NCI-H2107 (cell line): ENCODE data around the gene USP10.
A peak's percentile ranks its signal among the peaks of the same experiment; 100 is the strongest.

Experiments
- DNase-seq: peaks from one replicate; lab custom pipeline; 2025; lab: John Stamatoyannopoulos, UW

Gene USP10

DNA sequence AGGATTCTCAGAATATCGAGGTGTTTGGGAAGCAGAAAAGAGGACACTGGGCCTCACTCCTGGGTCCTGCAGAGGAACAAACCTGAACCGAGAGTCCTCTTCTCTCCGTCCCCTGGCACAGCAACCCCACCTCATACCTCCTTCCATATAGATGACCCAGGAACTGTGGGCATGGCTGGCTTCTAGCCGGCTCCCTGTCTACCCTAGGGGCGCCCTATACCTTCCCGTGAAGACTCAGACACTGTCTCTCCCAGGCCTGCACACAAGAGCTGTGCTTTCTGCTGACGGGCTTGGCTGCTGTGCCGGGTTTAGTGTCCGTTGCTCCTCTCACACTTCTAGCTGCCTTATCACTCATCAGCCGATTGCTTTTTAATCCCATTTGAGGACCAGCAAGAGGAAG, 73.5 kb downstream of the USP10 start:
- no peak for DNase-seq

DNA sequence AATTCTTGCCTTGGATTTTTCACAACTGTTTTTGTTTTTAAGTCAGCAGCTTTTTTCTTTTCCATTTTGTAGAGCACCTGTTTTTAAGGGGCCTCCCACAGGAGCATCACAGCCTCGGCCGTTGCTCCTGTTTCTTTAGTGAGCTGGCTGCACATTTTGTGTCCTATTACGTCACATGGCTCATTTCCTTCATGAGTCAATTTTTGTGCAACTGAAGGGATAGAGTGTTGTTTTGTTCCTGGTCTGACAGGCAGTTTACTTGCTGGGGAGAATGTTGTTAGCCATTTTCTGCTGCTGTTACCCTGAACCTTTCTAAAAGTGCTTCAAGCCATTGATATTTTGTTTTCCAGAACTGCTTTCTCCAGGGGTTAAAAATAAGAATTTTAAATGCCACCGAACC, 75.0 kb downstream of the USP10 start:
- no peak for DNase-seq

DNA sequence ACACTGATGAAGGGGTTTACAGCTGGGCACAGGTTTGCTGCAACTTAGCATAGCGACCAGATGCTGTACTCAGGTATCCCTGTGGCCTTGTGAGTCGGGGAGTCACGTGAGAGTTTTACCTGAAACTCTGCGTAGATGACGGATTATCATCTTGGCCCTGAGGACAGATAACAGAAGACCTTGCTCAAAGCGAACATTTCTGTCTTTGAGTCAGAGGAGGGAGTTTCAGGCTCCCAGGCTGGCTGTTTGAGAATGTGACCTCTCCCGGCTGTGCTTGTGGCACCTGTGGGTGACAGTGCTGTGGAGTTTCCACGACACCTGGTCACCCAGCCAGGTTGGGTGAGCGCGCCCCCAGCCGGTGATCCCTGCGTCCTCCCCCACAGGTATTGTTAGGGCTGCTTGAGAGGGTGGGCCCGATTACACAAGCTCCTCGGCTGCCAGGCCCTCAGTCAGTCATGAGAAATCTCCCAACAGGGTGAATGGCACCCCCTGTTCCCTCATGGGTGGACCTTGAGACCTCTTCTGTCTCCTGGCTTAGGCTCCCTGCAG, 75.5 kb downstream of the USP10 start:
- no peak for DNase-seq

DNA sequence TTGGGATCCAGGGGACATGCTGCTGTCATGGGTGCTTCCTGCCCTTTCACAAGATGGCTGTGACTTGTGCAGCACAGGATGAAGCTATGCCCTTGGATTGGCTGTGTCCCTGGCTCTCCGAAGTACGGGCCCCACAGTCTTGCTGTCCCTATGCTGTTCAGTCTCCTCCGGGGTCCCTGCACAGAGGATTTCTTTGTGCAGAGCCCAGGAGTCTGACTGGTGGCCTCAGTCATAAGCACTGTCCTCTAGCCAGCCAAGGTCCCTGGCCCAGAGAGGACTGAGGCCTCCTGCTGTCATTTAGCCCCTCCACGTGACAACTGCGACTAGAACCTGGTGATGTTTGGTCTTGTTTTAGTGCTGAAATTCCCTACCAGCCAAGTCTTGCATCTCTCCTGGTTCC, 77.6 kb downstream of the USP10 start:
- DNase-seq: no peak

DNA sequence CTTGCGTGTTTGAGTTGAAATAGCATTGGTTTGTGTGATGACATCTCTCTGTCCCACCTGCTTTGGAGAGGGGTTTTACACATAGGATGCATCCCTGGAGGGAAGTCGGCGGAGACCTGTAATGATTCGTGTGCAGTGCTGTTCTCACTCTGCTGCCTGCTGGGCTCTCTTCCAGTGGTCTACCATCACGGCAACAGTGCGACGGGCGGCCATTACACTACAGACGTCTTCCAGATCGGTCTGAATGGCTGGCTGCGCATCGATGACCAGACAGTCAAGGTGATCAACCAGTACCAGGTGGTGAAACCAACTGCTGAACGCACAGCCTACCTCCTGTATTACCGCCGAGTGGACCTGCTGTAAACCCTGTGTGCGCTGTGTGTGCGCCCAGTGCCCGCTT, 78.9 kb downstream of the USP10 start:
- no peak for DNase-seq

DNA sequence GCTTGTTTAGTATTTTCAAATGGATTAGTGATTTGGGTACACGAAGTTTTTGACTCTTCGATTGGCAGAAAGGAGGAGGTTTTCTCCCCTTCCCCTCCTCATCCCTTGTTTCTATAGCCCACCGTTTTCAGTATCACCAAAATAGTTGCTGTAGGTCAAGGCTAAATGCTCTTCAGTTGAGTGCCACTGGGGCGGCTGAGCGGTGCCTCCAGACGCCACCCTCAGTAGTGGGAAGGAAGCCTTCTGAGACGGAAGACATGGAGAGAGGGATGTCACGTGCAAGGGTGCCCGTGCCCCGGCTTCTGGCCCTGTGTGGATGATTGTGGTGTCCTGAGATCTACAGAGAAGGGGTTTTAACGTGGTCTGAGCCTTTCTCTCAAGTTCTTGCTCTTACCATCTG, 80.3 kb downstream of the USP10 start:
- DNase-seq: no peak

DNA sequence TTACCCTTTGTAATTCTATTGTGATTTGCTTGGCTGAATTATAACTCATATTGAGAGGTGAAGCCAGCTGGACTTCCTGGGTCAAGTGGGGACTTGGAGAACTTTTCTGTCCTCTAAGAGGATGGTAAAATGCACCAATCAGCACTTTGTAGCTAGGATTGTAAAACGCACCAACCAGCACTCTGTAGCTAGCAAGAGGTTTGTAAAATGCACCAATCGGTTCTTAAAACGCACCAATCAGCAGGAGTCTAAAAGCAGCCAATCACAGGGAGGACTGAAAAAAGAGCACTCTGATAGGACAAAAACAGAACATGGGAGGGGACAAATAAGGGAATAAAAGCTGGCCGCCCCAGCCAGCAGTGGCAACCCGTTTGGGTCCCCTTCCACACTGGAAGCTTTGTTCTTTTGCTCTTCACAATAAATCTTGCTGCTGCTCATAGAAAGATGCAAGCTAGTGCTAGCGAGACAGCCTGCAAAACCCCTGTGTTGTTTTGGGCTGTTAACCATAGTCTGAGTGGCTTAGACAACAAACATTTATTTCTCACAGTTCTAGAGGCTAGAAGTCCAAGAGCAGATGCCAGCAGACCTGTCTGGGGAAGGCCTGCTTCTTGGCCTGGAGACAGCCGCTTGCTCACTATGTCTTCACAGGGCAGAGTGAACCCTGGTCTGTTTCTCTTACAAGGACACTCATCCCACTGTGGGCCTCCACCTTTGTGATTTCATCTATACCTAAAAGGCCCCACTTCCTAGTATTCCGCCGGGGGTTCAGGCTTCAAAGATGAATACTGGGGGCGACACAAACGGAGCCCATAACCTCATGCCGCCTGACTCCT, 81.0 kb downstream of the USP10 start:
- DNase-seq: no peak

DNA sequence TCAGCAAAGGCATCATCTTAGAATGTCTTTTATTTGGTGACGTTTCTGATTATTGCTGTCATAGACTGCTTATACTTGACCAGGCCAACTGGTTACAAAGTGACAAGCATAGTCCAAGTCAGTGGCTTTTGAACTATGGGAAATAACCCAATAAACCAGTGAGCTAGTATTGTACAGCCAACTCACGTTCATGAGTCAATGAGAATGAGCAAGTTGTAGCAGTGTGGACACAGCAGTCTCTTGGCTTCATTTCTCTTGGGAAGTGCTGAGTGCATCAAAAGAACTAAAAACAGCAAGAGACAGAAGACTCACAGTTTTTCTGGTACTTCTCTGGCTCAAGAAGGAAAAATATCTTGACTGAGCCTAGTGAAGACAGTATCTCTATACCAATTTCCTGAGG, 83.0 kb downstream of the USP10 start:
- DNase-seq: no peak

DNA sequence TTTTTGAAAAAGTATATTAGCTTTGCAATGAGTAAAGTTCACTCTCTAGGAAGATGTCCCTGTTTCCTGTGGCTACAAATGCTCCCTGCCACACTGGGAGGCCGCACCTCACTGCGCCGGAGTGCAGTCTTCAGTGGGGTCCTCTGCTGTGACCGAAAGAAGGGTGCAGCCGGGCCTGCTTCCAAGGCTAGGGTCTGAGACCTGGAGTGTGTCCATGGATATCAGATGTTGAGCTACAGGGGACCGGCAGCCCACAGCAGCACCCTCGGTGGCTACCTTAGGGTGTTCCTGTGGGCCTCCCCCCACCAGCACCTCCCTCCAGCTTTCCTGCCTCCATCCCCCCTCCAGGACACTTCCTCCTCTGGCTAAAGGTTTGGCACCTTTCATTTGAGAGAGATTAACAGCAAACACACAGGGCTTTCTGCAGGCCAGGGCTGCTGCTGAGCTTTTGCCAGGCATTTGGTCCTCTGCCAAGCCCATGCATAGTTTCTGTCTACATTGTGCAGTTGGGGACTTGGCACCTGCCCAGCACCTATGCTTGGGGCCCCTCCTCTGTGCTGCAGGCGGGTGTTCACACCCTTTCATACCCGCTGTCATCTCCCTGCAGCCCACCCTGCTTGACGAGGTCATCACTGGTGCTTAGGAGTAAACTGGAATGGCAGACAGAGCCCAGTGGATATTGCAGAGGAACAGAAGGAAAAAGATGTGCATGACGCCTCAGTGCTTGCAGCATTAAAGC, 86.2 kb downstream of the USP10 start:
- peak; percentile 27 for DNase-seq

DNA sequence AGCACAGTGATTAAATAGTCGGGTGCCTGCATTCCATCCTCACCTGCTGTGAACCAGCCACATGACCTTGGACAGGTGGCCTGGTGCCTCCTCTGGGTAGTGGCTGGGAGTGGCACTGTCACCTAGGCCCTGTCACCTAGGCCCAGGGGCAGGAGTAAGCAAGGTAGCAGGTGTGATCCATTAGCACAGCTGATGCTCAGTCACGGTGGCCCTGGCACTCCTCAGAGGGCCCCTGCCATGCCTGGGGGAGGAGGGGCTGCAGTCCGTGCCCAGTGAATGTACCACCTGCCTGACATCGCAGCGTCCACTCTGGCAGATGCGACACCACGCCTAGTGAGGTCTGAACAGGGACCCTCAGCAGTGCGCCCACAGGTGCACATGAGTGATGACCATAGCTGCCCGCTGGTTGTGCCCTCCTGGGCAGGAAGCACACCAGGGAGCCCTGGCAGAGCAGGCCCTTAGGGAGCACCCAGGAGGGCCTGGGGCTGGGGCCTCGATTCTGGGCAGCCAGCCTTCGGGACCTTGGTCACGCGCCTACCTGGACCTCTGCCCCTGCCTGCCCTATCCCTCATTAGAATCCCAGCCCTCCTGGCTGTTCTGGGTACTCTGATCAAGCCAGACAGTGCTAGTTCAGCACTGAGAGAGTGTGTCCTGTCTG, 86.9 kb downstream of the USP10 start:
- no peak for DNase-seq

DNA sequence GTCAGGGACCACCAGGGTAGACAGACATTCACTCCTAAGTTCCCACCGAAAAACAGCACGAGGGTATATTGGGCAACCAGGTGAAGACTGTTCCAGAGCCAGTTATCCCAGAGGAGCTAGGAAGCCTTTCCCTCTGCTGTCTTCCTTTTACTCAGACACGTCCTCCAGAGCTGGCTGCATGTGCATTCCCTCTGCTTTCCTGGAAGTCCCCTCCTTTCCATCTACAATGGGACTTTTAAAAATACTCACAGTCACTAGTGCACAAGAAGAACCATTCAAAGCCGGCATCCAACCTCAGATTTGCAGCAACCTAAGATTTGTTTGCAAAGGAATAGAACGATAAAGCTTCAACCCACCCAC, 87.4 kb downstream of the USP10 start:
- DNase-seq: no peak

DNA sequence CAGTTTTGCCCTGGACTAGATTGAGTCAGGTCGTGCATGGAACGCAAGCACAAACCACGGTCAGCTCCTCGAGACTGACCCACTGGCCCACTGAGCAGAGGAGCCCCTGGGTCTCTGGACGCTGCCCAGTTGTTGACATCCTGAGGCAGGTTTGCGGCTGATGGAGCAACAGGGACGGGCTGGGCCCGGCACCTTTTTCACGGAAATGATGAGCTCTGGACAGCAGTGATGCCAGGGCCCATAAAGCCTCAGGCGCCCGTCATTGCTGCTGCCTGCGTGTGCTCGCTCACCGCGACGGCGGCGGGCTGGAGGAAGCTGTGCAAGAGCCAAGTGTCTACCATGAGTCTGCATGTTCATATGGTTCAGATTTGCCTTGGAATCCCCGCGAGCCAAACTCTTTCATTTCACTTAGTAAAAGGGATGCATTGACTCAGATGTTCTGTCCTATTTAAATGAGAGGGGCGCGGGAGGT, 89.2 kb downstream of the USP10 start:
- no peak for DNase-seq

DNA sequence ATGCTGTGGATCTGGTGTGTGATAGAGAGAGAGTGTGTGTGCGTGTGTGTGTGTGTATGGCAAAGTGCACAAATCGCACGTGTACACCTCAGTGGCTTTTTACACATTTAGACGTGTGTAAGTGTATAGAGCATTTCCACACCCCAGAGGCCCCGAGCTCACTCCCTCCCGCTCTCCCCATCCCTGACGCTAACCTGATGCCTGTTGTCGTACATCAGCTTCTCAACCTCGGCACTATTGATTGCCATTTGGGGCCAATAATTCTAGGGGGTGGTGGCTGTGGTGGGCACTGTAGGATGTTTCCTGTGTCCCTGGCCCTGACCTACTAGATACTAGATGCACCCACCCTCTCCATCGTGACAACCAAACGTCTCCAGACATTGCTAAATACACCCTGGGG, 89.6 kb downstream of the USP10 start:
- DNase-seq: no peak

DNA sequence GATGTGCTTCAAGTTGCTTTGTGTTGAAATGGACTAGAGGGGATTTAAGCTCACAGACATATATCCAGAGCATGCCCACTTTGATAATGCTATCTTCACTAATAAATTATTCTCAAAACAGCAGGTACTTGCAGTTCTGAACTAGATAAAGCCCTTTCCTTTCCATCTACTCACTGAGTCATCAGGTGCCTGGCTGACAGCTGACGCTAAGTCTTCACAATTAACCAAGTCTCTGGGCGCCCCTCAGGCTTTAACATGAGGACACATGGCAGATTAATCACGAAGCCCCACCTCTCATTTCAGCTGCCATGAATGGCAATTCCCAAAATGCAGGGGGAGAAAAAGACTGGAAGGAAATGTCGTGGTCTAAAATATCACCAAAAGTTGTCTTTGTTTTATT, 90.5 kb downstream of the USP10 start:
- DNase-seq: no peak

DNA sequence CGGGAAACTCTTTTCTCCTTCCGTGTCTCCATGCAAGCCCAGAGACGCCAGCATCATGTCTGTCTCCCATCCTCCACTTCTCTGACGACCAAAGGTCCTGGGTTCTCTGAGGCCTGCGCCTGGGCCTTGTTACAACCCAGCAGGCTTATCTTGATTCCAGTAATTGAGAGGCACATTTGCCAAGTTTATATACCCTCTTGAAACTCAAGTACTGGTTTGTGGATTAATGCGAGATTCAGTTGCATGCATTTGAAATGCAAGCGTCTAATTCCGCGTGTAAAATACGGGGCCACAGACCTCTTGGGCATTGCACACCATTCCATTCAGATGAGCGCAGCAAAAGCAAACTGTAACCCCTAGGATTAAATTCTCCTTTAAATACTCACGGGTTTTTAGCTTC, 91.3 kb downstream of the USP10 start:
- DNase-seq: no peak

DNA sequence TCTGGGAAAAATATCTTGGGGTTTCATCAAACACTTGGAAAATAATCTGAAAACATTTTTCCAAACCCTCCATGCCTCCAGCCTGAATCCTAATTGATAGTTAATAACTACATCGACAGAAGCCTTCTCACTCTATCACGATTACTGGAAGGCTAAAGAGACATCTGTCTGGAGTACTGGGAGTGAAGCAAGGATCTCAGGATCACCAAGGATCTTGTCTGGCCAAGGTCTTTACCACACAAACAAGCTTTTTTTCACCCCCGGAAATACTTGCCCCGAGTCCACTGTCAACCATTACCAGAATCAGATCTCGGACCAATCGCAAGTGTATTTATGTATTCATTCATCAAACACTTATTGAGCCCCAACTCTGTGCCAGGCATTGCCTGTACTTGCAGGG, 91.7 kb downstream of the USP10 start:
- no peak for DNase-seq

DNA sequence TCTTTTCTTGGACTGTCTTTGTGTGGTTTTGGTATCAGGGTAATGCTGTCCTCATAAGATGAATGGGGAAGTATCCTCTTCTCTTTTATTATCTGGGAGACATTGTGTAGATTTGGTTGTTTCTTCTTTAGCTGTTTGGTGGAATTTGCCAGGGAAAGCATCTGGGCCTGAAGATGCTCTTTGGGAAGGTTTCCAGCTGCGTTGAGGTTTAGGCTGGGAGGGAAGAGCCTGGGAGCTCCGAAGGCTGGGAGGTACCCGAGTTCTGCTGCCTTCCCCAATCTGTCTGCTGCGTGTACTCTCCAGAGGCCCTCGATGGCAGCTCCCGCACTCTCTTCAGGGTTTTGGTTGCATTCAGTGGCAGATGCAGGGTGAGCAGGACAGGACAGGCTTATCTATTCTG, 94.4 kb downstream of the USP10 start:
- DNase-seq: no peak

DNA sequence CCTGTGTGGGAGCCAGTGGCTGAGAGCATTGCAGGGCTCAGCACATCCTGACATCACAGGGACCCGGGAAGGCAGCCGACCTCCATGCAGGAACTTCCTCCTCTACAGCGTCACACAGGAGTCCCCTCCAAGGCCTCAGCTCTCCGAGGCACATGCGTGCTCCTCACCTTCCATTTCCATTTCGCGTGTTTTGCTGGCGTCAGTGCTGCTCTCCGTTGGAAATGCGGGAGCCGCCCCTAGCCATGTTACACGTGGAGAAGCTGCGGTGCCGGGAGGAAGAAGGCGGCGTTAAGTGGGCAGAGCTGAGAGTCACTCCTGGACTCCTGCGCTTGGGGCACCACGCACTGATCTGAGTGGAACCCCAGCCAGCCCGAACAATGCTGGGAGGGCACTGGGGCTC, 94.8 kb downstream of the USP10 start:
- no peak for DNase-seq

DNA sequence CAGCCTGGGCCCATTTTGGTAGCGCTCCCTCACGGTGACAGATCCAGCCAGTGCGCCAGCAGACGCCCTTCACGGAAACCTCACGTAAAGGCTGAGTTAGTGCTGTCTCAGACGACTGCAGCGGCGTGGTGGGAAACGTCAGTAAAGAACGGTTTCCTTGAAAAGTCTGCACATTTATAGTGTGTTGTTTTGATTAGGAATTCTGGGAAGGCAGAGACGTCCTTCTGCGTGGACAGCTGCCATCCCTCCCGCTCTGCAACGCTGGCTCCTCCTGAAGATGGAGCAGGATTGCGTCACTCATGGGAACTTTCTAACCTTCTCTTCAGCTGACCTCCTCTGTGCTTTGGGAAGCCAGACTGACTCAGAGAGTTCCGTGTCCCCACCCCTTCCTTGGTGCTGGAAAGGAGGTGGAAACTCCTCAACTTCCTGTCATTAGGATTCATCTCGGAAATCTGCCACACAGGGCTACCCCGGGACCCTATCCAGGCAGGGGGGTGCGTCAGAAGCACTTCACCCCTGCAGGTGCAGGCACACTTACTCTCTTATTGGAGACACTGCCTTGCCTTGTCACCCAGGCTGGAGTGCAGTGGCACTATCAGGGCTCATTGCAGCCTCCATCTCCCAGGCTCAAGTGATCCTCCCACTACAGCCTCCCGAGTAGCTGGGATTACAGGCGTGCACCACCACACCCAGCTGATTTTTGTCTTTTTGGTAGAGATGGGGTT, 95.7 kb downstream of the USP10 start:
- DNase-seq: no peak

DNA sequence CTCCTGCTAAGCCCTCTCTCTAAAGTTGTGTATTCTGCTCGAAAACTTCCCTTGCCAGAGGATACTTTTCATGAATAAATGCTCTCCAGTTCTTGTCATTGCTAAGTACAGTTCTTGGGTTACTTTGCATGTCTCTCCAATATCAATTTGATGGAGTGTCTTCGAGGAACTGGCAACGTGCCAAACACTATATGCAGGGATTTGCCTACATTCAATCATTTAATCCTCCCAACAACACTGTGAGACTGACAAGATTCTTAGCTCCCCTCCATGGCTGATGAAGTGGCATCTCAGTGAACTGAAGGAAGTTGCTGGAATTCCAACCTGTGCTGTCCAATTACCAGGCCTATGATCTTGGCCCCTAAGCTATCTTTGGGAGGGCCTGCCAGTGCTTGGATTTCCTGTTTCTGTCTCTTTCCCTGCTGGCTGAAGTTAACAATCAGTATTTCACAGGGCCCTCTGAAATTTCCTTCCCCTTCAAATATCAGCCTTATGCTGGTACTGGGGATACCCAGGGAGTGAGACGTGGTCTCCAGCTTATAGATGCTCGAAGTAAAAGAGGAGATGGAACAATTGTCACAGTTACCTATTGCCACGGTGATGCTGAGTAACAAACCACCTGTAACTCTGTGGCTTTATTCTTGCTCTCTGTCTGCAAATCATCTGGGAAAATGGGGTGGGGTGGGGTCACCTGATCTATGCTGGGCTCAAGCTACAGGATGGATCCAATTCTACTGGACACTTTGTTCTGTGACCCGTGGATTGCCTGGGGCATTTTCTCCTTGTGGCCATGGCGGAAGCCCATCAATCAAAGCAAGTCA, 100.6 kb downstream of the USP10 start:
- DNase-seq: no peak

DNA sequence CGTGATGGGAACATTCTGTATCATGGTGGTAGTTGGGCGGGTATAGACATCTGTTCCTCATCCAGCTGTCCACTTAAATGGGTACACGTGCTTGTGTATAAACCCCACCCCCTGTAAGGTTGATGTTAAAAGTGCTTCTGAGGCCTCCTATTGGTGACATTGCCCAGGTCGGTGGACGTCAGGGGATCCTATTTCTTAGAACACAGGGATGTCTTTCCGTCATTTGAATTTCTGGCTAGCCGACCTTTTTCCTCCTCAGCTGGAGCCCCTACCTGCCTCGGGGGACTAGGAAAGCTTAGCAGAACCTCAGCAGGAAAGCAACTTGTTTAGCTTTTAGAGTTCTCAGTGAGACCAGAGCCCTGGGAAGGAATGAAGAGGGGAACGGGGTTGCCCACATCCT, 103.3 kb downstream of the USP10 start:
- no peak for DNase-seq
